SK-N-SH (cell line): ENCODE data around the gene RSRC2. TPM values are rescaled to one million over a fixed set of nuclear protein-coding genes. Genes with fewer than 3 reads are reported as not detected.

ENCODE experiments used
- CTCF ChIA-PET: fragments of 300-600, 350-600 bp; formaldehyde crosslinking; extraction: SDS; loops from one replicate; lab custom pipeline; 2021; lab: Yijun Ruan, JAX
- POLR2A ChIA-PET: fragments of 350-600 bp; sonication (Branson Sonifier 250); formaldehyde crosslinking; extraction: SDS; loops from one replicate; lab custom pipeline; 2020; ENCODE audit warnings: antibody characterized with exemption, inconsistent platforms; lab: Yijun Ruan, JAX
- DNase-seq: peaks from one replicate; pipeline ENCODE4 v3.0.0; 2012
- H2AFZ ChIP-seq: fragments of 200-600 bp; sonication (generic); 2 replicates; pipeline ENCODE4 v1.8.1; 2016; ENCODE audit warnings: antibody characterized with exemption, mild to moderate bottlenecking, low read depth
- H3F3A ChIP-seq: fragments of 200-600 bp; sonication (generic); replicated peaks from 2 replicates; pipeline ENCODE3; 2016; ENCODE audit warnings: antibody characterized with exemption, mild to moderate bottlenecking; ENCODE audit not compliant: insufficient read depth
- H3K27ac ChIP-seq, 2 experiments: fragments of 200-500 bp in 1 of 2; fragments of 200-600 bp in 1 of 2; sonication (Bioruptor generic) in 1 of 2; sonication (generic), shearing (Covaris generic) in 1 of 2; 2 replicates each; pipeline versions ENCODE4 v1.5.1 to v1.6.1; 2014 to 2016; ENCODE audit warnings: low read depth in 2 of 2, inconsistent platforms in 1 of 2, low read length in 1 of 2, mild to moderate bottlenecking in 1 of 2, mixed read lengths in 1 of 2
- H3K27me3 ChIP-seq: fragments of 200-600 bp; sonication (generic), shearing (Covaris generic); 2 replicates; pipeline ENCODE4 v1.6.1; 2016; ENCODE audit warnings: mixed run types; ENCODE audit not compliant: insufficient read depth
- H3K36me3 ChIP-seq, 2 experiments: fragments of 200-500 bp in 1 of 2; fragments of 200-600 bp in 1 of 2; sonication (Bioruptor generic) in 1 of 2; sonication (generic) in 1 of 2; replicated peaks in 1 of 2; 2 replicates each; pipeline versions ENCODE3 to v1.5.1; 2014 to 2016; ENCODE audit warnings: low read length in 1 of 2, mild to moderate bottlenecking in 1 of 2; ENCODE audit not compliant: insufficient read depth in 2 of 2, control insufficient read depth in 1 of 2
- H3K4me1 ChIP-seq, 2 experiments: fragments of 200-500 bp in 1 of 2; fragments of 200-600 bp in 1 of 2; sonication (Bioruptor generic) in 1 of 2; sonication (generic), shearing (Covaris generic) in 1 of 2; 2 replicates each; pipeline versions ENCODE4 v1.5.1 to v1.6.1; 2014 to 2016; ENCODE audit warnings: low read depth in 1 of 2, low read length in 1 of 2, mixed run types in 1 of 2; ENCODE audit not compliant: insufficient read depth in 2 of 2, control insufficient read depth in 1 of 2
- H3K4me2 ChIP-seq: fragments of 200-600 bp; sonication (generic), shearing (Covaris generic); 2 replicates; pipeline ENCODE4 v1.6.1; 2017; ENCODE audit warnings: mixed run types
- H3K4me3 ChIP-seq, 2 experiments: fragments of 200-500 bp in 1 of 2; fragments of 200-600 bp in 1 of 2; sonication (Bioruptor generic) in 1 of 2; sonication (generic), shearing (Covaris generic) in 1 of 2; 2 replicates each; pipeline versions ENCODE4 v1.5.1 to v1.8.1; 2014 to 2016; ENCODE audit warnings: low read depth in 2 of 2, inconsistent platforms in 1 of 2, low read length in 1 of 2, mild to moderate bottlenecking in 1 of 2, mixed read lengths in 1 of 2, moderate library complexity in 1 of 2
- H3K79me2 ChIP-seq: fragments of 200-600 bp; sonication (generic); 2 replicates; pipeline ENCODE4 v1.8.1; 2017; ENCODE audit warnings: mild to moderate bottlenecking; ENCODE audit not compliant: insufficient read depth
- H3K9ac ChIP-seq: fragments of 200-600 bp; sonication (generic); 2 replicates; pipeline ENCODE4 v1.6.1; 2017; ENCODE audit warnings: mixed run types
- H3K9me2 ChIP-seq: fragments of 200-600 bp; sonication (generic); 2 replicates; pipeline ENCODE4 v1.6.1; 2017; ENCODE audit warnings: mixed run types
- H3K9me3 ChIP-seq: fragments of 200-600 bp; sonication (generic); 2 replicates; pipeline ENCODE4 v1.6.1; 2017; ENCODE audit warnings: mixed run types, mild to moderate bottlenecking, moderate library complexity
- H4K20me1 ChIP-seq: fragments of 200-600 bp; sonication (generic); 2 replicates; pipeline ENCODE4 v1.6.1; 2017; ENCODE audit warnings: mild to moderate bottlenecking, mixed run types; ENCODE audit not compliant: insufficient read depth
- CHD2 ChIP-seq: fragments of 150-350 bp; IDR thresholded peaks from 2 replicates; pipeline ENCODE4 v1.6.1; 2018; ENCODE audit warnings: low read length; ENCODE audit not compliant: partially characterized antibody
- ELF1 ChIP-seq: IDR thresholded peaks from 2 replicates; pipeline ENCODE4 v1.4.0; 2012
- EP300 ChIP-seq, 2 experiments: IDR thresholded peaks; 2 replicates each; pipeline versions ENCODE4 v1.4.0 to v1.6.1; 2012; ENCODE audit warnings: borderline replicate concordance in 1 of 2, low read depth in 1 of 2, low read length in 1 of 2
- FOXM1 ChIP-seq: IDR thresholded peaks from 2 replicates; pipeline ENCODE4 v1.4.0; 2012; ENCODE audit warnings: low read depth, mild to moderate bottlenecking
- GABPA ChIP-seq: IDR thresholded peaks from 2 replicates; pipeline ENCODE4 v1.4.0; 2012; ENCODE audit warnings: low read depth, mild to moderate bottlenecking
- MEF2A ChIP-seq: IDR thresholded peaks from 2 replicates; pipeline ENCODE4 v1.4.0; 2012; ENCODE audit warnings: low read depth, borderline replicate concordance
- POLR2AphosphoS5 ChIP-seq: IDR thresholded peaks from 2 replicates; pipeline ENCODE4 v1.6.1; 2012; ENCODE audit warnings: low read depth, low read length
- RXRA ChIP-seq: IDR thresholded peaks from 2 replicates; pipeline ENCODE4 v1.4.0; 2012; ENCODE audit warnings: low read depth, mild to moderate bottlenecking, borderline replicate concordance
- SMC3 ChIP-seq: IDR thresholded peaks from 2 replicates; pipeline ENCODE4 v1.6.1; 2012; ENCODE audit warnings: low read depth, low read length, improper control_type of control experiment
- TAF1 ChIP-seq: IDR thresholded peaks from 2 replicates; pipeline ENCODE4 v1.6.1; 2012; ENCODE audit warnings: low read depth, mild to moderate bottlenecking, low read length, moderate library complexity, borderline replicate concordance
- TEAD4 ChIP-seq: IDR thresholded peaks from 2 replicates; pipeline ENCODE4 v1.4.0; 2012; ENCODE audit warnings: mild to moderate bottlenecking, borderline replicate concordance; ENCODE audit not compliant: insufficient read depth
- WGBS: methylation state at CpG from one replicate; pipeline ENCODE4 v1.1.6; 2017; ENCODE audit warnings: low lambda C conversion rate; 5-methylcytosine and 5-hydroxymethylcytosine counted together
- polyA plus RNA-seq, 3 experiments: library from polyadenylated mRNA; depleted of rRNA; stranded (reverse); fragments of >200 nt; gene quantifications; 2 replicates each; pipeline ENCODE4 v1.2.3, GENCODE V29; 2012
- TF ChIP-seq, protein P1 (sequence below): IDR thresholded peaks from 2 replicates; pipeline ENCODE4; 2012
- TF ChIP-seq, protein P2 (sequence below): IDR thresholded peaks from 2 replicates; pipeline ENCODE4 v1.4.0; 2012; ENCODE audit warnings: low read depth, borderline replicate concordance
- TF ChIP-seq, protein P3 (sequence below): fragments of 150-350 bp; IDR thresholded peaks from 2 replicates; pipeline ENCODE4 v1.6.1; 2017; ENCODE audit warnings: antibody characterized with exemption, low read length, low read depth, borderline replicate concordance
- TF ChIP-seq, protein P4 (sequence below): IDR thresholded peaks from 2 replicates; pipeline ENCODE4 v1.4.0; 2012; ENCODE audit warnings: low read depth, borderline replicate concordance

The RSRC2 gene
- polyA plus RNA-seq, 1 of the 3 experiments (the other 2 are of a cell fraction): 24.8 TPM

DNA sequence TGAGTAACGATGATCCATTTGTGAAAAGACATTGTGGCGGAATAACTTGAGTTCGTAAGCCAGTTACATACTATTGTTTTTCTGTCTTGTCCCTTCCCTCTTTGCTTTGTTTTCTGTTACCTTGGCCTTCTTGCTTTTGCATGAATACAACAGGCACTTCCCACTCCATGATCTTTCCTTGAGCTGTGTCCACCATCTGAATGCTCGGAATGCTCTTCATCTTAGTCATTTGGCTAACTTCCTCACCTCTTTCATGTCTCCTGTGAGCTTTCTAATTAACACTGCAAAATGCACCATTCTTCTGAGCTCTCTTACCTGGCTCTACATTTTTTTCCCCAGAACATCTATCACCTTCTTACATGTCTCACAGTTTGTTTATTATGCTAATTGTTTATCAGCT, 10.3 kb upstream of the RSRC2 start:
- Histone ChIP-seq H3F3A (peaks cover 9% of the 10 kb centered on the region), H3K27me3 (no peaks in the 10 kb centered on the region), H3K9me2 (no peaks in the 10 kb centered on the region), H3K4me1 (no peaks in the 10 kb centered on the region), H3K9ac (no peak overlapping the region), H3K79me2 (peaks cover 21% of the 10 kb centered on the region; the same call in 1 of the 2 replicates), H3K9me3 (no peaks in the 10 kb centered on the region), H3K4me3 (no peak overlapping the region), H3K4me2 (no peak overlapping the region), H3K27ac (no peak overlapping the region), H3K36me3 (peaks cover 3 to 33% of the 10 kb centered on the region in 2 experiments), H2AFZ (no peak overlapping the region), H4K20me1 (no peaks in the 10 kb centered on the region)
- POLR2A ChIA-PET: interaction anchor here (0.9 kb wide), 1 partner anchor 10 kb away, joined by 3 read pairs; the partner anchor contains the start of gene RSRC2
- DNase-seq: no peak
- TF ChIP-seq GABPA: no peak
- TF ChIP-seq, protein P1, sequence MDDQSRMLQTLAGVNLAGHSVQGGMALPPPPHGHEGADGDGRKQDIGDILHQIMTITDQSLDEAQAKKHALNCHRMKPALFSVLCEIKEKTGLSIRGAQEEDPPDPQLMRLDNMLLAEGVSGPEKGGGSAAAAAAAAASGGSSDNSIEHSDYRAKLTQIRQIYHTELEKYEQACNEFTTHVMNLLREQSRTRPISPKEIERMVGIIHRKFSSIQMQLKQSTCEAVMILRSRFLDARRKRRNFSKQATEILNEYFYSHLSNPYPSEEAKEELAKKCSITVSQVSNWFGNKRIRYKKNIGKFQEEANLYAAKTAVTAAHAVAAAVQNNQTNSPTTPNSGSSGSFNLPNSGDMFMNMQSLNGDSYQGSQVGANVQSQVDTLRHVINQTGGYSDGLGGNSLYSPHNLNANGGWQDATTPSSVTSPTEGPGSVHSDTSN: no peak
- TF ChIP-seq TEAD4: no peak
- TF ChIP-seq, protein P2, sequence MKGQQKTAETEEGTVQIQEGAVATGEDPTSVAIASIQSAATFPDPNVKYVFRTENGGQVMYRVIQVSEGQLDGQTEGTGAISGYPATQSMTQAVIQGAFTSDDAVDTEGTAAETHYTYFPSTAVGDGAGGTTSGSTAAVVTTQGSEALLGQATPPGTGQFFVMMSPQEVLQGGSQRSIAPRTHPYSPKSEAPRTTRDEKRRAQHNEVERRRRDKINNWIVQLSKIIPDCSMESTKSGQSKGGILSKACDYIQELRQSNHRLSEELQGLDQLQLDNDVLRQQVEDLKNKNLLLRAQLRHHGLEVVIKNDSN: no peak
- no peak for TF ChIP-seq CHD2
- TF ChIP-seq, protein P3, sequence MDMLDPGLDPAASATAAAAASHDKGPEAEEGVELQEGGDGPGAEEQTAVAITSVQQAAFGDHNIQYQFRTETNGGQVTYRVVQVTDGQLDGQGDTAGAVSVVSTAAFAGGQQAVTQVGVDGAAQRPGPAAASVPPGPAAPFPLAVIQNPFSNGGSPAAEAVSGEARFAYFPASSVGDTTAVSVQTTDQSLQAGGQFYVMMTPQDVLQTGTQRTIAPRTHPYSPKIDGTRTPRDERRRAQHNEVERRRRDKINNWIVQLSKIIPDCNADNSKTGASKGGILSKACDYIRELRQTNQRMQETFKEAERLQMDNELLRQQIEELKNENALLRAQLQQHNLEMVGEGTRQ: no peak
- no peak for TF ChIP-seq MEF2A
- TF ChIP-seq FOXM1: no peak
- TF ChIP-seq EP300 (IDR thresholded peaks at IDR 0.05; ENCODE audit: borderline replicate concordance in 1 of 2, low read depth in 1 of 2, low read length in 1 of 2): no peak
- TF ChIP-seq ELF1: no peak
- TF ChIP-seq SMC3: no peak
- TF ChIP-seq TAF1: no peak
- TF ChIP-seq POLR2AphosphoS5: no peak
- TF ChIP-seq, protein P4, sequence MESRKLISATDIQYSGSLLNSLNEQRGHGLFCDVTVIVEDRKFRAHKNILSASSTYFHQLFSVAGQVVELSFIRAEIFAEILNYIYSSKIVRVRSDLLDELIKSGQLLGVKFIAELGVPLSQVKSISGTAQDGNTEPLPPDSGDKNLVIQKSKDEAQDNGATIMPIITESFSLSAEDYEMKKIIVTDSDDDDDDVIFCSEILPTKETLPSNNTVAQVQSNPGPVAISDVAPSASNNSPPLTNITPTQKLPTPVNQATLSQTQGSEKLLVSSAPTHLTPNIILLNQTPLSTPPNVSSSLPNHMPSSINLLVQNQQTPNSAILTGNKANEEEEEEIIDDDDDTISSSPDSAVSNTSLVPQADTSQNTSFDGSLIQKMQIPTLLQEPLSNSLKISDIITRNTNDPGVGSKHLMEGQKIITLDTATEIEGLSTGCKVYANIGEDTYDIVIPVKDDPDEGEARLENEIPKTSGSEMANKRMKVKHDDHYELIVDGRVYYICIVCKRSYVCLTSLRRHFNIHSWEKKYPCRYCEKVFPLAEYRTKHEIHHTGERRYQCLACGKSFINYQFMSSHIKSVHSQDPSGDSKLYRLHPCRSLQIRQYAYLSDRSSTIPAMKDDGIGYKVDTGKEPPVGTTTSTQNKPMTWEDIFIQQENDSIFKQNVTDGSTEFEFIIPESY: no peak
- no peak for TF ChIP-seq RXRA
- CTCF ChIA-PET: interaction anchor here (0.5 to 1.1 kb wide), 2 partner anchors 13 kb away, joined by 3 read pairs; no protein-coding TSS in a partner anchor
- WGBS: 96% methylated on average over 4 of the region's 4 CpGs
